CD14-positive monocyte (primary cell): ENCODE measurements around the gene TTLL11. TPM values are rescaled to one million over a fixed set of nuclear protein-coding genes. Genes with fewer than 3 reads are reported as not detected.
"Not testable (repeated sequence)": the region's sequence is repeated elsewhere in the genome, so short reads cannot be mapped to it uniquely, and the experiment has no call there.

Experiments used
- DNase-seq, 3 donors: peaks; one replicate each; pipeline ENCODE4 v3.0.0-alpha.2; 2011 to 2022
- H2AFZ ChIP-seq: 2 replicates; pipeline ENCODE4 v1.6.0; 2012; ENCODE audit warnings: mild to moderate bottlenecking, low read depth, low read length, inconsistent platforms; ENCODE audit not compliant: insufficient read depth, poor library complexity, severe bottlenecking
- H3K27ac ChIP-seq, 2 donors: 1 replicate in 1 of 2; 2 replicates in 1 of 2; pipeline ENCODE4 v1.5.1; 2012 to 2013; ENCODE audit warnings: low read length in 2 of 2, control low read depth in 1 of 2, inconsistent platforms in 1 of 2, low read depth in 1 of 2, mild to moderate bottlenecking in 1 of 2
- H3K27me3 ChIP-seq, 2 donors: one replicate each; pipeline versions ENCODE4 v1.6.0 to v1.6.1; 2011 to 2013; ENCODE audit warnings: low read length in 2 of 2; ENCODE audit not compliant: control insufficient read depth in 2 of 2, insufficient read depth in 2 of 2
- H3K36me3 ChIP-seq, 2 donors: replicated peaks in 1 of 2; 1 replicate in 1 of 2; 2 replicates in 1 of 2; pipeline versions ENCODE4 v1.5.1 to v1.6.1; 2012 to 2013; ENCODE audit warnings: low read length in 2 of 2, control low read depth in 1 of 2, inconsistent platforms in 1 of 2, mild to moderate bottlenecking in 1 of 2; ENCODE audit not compliant: insufficient read depth in 2 of 2, control insufficient read depth in 1 of 2
- H3K4me1 ChIP-seq, 2 donors: 1 replicate in 1 of 2; 2 replicates in 1 of 2; pipeline versions ENCODE4 v1.5.1 to v1.6.1; 2012 to 2013; ENCODE audit warnings: low read length in 2 of 2, control low read depth in 1 of 2, inconsistent platforms in 1 of 2, mild to moderate bottlenecking in 1 of 2, moderate library complexity in 1 of 2; ENCODE audit not compliant: insufficient read depth in 2 of 2, control insufficient read depth in 1 of 2
- H3K4me2 ChIP-seq: replicated peaks from 2 replicates; pipeline ENCODE3; 2012; ENCODE audit warnings: low read length, moderate library complexity, mild to moderate bottlenecking; ENCODE audit not compliant: poor library complexity, severe bottlenecking; ENCODE audit errors: extremely low read depth
- H3K4me3 ChIP-seq, 3 experiments: fragments of 200-600 bp in 1 of 3; sonication (generic) in 1 of 3; replicated peaks in 1 of 3; 1 replicate in 2 of 3; 2 replicates in 1 of 3; pipeline ENCODE4 v1.5.1; 2011 to 2013; ENCODE audit warnings: low read length in 3 of 3, mild to moderate bottlenecking in 3 of 3, control low read depth in 2 of 3, low read depth in 2 of 3, inconsistent platforms in 1 of 3, moderate library complexity in 1 of 3
- H3K79me2 ChIP-seq: 2 replicates; pipeline ENCODE4 v1.6.0; 2012; ENCODE audit warnings: mild to moderate bottlenecking, control low read depth, inconsistent platforms, low read length, moderate library complexity; ENCODE audit not compliant: insufficient read depth
- H3K9ac ChIP-seq: 2 replicates; pipeline ENCODE4 v1.6.0; 2017; ENCODE audit warnings: low read length, mild to moderate bottlenecking; ENCODE audit not compliant: insufficient read depth, poor library complexity, severe bottlenecking
- H3K9me3 ChIP-seq, 2 donors: replicated peaks in 1 of 2; 1 replicate in 1 of 2; 2 replicates in 1 of 2; pipeline versions ENCODE4 v1.5.1 to v1.6.1; 2012 to 2013; ENCODE audit warnings: low read length in 2 of 2, control low read depth in 1 of 2; ENCODE audit not compliant: control insufficient read depth in 1 of 2, insufficient read depth in 1 of 2
- H4K20me1 ChIP-seq: 2 replicates; pipeline ENCODE4 v1.6.0; 2012; ENCODE audit warnings: mild to moderate bottlenecking, low read length, control low read depth, moderate library complexity; ENCODE audit not compliant: insufficient read depth
- H3K27ac Mint-ChIP-seq, 7 donors: one replicate each; pipeline ENCODE4 v1.8.0; 2020; ENCODE audit warnings: mild to moderate bottlenecking in 7 of 7, mixed read lengths in 7 of 7, moderate library complexity in 6 of 7, inconsistent platforms in 2 of 7
- H3K27me3 Mint-ChIP-seq, 3 donors: one replicate each; pipeline ENCODE4 v1.8.0; 2021 to 2022; ENCODE audit warnings: low read depth in 3 of 3, mild to moderate bottlenecking in 3 of 3, mixed read lengths in 3 of 3, moderate library complexity in 3 of 3, inconsistent platforms in 1 of 3
- H3K36me3 Mint-ChIP-seq, 2 donors: one replicate each; pipeline ENCODE4 v1.8.0; 2020; ENCODE audit warnings: mixed read lengths in 2 of 2, inconsistent platforms in 1 of 2, mild to moderate bottlenecking in 1 of 2
- H3K4me1 Mint-ChIP-seq: one replicate; pipeline ENCODE4 v1.8.0; 2020; ENCODE audit warnings: mild to moderate bottlenecking, mixed read lengths
- H3K4me3 Mint-ChIP-seq, 2 donors: one replicate each; pipeline ENCODE4 v1.8.0; 2020; ENCODE audit warnings: mild to moderate bottlenecking in 2 of 2, mixed read lengths in 2 of 2, moderate library complexity in 1 of 2
- H3K9me3 Mint-ChIP-seq, 7 donors: one replicate each; pipeline ENCODE4 v1.8.0; 2020 to 2022; ENCODE audit warnings: mixed read lengths in 7 of 7, mild to moderate bottlenecking in 6 of 7, moderate library complexity in 6 of 7, inconsistent platforms in 2 of 7
- WGBS: methylation state at CpG from one replicate; pipeline ENCODE4 v1.1.5; 2013; ENCODE audit warnings: missing lambda C conversion rate; ENCODE audit not compliant: insufficient coverage; 5-methylcytosine and 5-hydroxymethylcytosine counted together
- intact Hi-C, 2 donors: fragments of 100-400 bp; cut with micrococcal nuclease; formaldehyde crosslinking; loops; one replicate each; pipeline versions ENCODE4 v1.15.0 to v1.15.1; 2023
- polyA plus RNA-seq, 3 donors: library from polyadenylated mRNA; depleted of rRNA in 1 of 3; unstranded in 2 of 3; stranded (reverse) in 1 of 3; fragments of 300-500 nt in 2 of 3; fragments of >200 nt in 1 of 3; fragmentation: Illumina TruSeq in 2 of 3; gene quantifications; 1 replicate in 2 of 3; 2 replicates in 1 of 3; pipeline ENCODE4 v1.2.3, GENCODE V29; 2012 to 2021
- TF ChIP-seq, protein P1 (sequence below): fragments of 200-600 bp; IDR thresholded peaks from one replicate; pipeline ENCODE4 v1.8.0; 2022; ENCODE audit warnings: antibody characterized with exemption, mild to moderate bottlenecking

TTLL11 gene
- polyA plus RNA-seq, 3 donors: 2.9 to 3.5 (median 3.1) TPM

DNA sequence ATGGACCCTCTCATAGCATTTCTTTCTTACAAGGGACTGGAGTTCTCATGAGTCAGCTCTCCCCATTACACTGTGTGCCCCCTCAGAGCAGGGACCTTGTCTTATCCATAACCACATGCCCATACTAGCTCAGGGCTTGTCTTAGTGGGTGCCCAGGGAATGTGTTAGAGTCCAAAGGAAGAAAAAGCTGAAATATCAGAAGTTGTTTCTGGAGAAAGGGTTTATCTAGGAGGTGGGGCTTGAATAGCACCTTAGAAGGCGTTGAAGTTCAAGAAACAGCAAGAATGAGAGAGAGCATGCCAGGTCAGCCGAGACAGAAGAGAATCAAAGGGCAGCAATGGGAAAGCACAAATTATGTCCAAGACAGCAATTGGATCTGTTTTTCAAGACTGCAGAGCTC, 109.4 kb downstream of the TTLL11 start:
- peaks cover 0 to 8% of the 10 kb centered on the region in 2 donors for H3K36me3 Mint-ChIP-seq
- H3K27ac Mint-ChIP-seq: no peak overlapping the region
- H3K4me1 Mint-ChIP-seq: no peaks in the 10 kb centered on the region
- no peak overlapping the region for H3K27ac ChIP-seq
- no peak overlapping the region for H3K4me3 ChIP-seq
- H3K27me3 ChIP-seq: no peaks in the 10 kb centered on the region
- intact Hi-C loops: no loop called here
- H3K79me2 ChIP-seq: no peaks in the 10 kb centered on the region
- H4K20me1 ChIP-seq: no peaks in the 10 kb centered on the region
- no peak overlapping the region for H2AFZ ChIP-seq
- no peaks in the 10 kb centered on the region for H3K36me3 ChIP-seq
- no peak for DNase-seq
- TF ChIP-seq, protein P1, sequence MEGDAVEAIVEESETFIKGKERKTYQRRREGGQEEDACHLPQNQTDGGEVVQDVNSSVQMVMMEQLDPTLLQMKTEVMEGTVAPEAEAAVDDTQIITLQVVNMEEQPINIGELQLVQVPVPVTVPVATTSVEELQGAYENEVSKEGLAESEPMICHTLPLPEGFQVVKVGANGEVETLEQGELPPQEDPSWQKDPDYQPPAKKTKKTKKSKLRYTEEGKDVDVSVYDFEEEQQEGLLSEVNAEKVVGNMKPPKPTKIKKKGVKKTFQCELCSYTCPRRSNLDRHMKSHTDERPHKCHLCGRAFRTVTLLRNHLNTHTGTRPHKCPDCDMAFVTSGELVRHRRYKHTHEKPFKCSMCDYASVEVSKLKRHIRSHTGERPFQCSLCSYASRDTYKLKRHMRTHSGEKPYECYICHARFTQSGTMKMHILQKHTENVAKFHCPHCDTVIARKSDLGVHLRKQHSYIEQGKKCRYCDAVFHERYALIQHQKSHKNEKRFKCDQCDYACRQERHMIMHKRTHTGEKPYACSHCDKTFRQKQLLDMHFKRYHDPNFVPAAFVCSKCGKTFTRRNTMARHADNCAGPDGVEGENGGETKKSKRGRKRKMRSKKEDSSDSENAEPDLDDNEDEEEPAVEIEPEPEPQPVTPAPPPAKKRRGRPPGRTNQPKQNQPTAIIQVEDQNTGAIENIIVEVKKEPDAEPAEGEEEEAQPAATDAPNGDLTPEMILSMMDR: no peak
- H3K9ac ChIP-seq: no peak overlapping the region
- 100% methylated on average over 2 of the region's 2 CpGs for WGBS
- H3K9me3 ChIP-seq: peaks cover 0 to 3% of the 10 kb centered on the region in 2 donors
- no peaks in the 10 kb centered on the region for H3K4me1 ChIP-seq
- peaks cover under 1 to 4% (median 1%) of the 10 kb centered on the region in 3 donors for H3K27me3 Mint-ChIP-seq
- peaks cover 2 to 24% (median 9%) of the 10 kb centered on the region in 7 donors for H3K9me3 Mint-ChIP-seq
- no peak overlapping the region for H3K4me3 Mint-ChIP-seq
- no peak overlapping the region for H3K4me2 ChIP-seq

DNA sequence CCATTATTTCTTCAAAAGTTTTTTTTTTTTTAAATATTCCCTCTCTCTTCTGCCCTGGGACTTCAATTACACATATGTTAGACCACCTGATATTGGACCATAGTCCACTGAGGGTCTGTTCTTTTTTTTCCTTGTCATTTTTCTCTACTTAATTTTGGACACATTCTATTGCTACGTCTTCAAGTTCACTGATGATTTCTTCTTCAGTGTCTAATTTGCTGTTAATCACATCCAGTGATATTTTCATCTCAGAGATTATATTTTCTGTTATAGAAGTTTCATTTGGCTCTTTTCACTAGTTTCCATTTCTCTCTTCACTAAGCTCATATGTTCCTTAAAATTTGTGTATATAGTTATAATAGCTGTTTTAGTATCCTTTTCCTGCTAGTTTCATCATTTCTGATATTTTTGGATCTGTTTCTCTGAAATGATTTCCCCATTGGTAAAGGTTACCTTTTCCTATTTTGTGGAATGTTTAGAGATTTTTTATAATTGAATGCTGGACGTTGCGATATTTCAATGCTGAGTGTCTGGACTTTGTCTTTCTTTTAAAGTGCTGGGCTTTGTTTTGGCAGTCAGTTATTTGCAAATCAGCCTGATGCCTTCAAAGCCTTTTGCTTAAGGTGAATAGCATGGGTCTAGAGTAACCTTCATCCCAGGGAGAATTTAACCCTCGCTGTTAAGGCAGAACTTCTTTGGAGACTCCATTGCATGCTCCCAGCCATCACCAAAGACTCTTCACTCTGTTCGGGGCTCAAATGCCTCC, 111.8 kb downstream of the TTLL11 start:
- intact Hi-C loops: no loop called here
- TF ChIP-seq, protein P1: no peak
- H3K27ac ChIP-seq: no peak overlapping the region
- Mint-ChIP-seq H3K27me3 (peaks cover 1 to 4% (median 2%) of the 10 kb centered on the region in 3 donors), H3K36me3 (peaks cover 0 to 6% of the 10 kb centered on the region in 2 donors), H3K4me3 (no peak overlapping the region), H3K4me1 (no peaks in the 10 kb centered on the region), H3K9me3 (peaks cover 2 to 24% (median 9%) of the 10 kb centered on the region in 7 donors), H3K27ac (no peak overlapping the region)
- H3K27me3 ChIP-seq: no peaks in the 10 kb centered on the region
- no peaks in the 10 kb centered on the region for H3K36me3 ChIP-seq
- no peaks in the 10 kb centered on the region for H3K79me2 ChIP-seq
- no peak overlapping the region for H2AFZ ChIP-seq
- 100% methylated on average over 1 of the region's 5 CpGs for WGBS
- DNase-seq: no peak
- H3K4me3 ChIP-seq: no peak overlapping the region
- no peaks in the 10 kb centered on the region for H3K4me1 ChIP-seq
- no peaks in the 10 kb centered on the region for H4K20me1 ChIP-seq
- H3K4me2 ChIP-seq: no peak overlapping the region
- no peak overlapping the region for H3K9ac ChIP-seq
- peaks cover 0 to 3% of the 10 kb centered on the region in 2 donors for H3K9me3 ChIP-seq

DNA sequence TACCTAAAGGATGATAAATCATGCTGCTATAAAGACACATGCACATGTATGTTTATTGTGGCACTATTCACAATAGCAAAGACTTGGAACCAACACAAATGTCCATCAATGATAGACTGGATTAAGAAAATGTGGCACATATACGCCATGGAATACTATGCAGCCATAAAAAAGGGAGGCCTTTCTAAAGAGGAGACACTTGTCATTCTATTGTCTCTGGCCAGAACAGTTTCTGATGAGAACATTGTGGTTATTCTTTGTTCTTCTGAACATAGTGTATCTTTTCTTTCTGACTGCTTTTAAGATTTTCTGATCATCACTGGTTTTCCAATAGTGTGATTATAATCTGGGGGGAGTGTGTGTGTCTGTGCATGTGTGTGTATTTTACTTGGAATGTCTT, 112.4 kb downstream of the TTLL11 start:
- H3K27me3 ChIP-seq, DNase-seq, H2AFZ ChIP-seq, H3K36me3 Mint-ChIP-seq, H3K79me2 ChIP-seq, H3K4me1 ChIP-seq, H3K36me3 ChIP-seq, H3K4me3 ChIP-seq, H3K9ac ChIP-seq, H3K9me3 ChIP-seq, H3K27ac Mint-ChIP-seq, H3K4me3 Mint-ChIP-seq, H3K4me2 ChIP-seq, H4K20me1 ChIP-seq, H3K4me1 Mint-ChIP-seq, H3K27me3 Mint-ChIP-seq, H3K27ac ChIP-seq, intact Hi-C loops: not testable (repeated sequence)
- H3K9me3 Mint-ChIP-seq: peaks cover 2 to 24% (median 9%) of the 10 kb centered on the region in 7 donors
- 100% methylated on average over 1 of the region's 1 CpG for WGBS
